ENCODE data around the gene NEB.
"Not testable (repeated sequence)": the region's sequence is repeated elsewhere in the genome, so short reads cannot be mapped to it uniquely, and the experiment has no call there.

Gene NEB

DNA sequence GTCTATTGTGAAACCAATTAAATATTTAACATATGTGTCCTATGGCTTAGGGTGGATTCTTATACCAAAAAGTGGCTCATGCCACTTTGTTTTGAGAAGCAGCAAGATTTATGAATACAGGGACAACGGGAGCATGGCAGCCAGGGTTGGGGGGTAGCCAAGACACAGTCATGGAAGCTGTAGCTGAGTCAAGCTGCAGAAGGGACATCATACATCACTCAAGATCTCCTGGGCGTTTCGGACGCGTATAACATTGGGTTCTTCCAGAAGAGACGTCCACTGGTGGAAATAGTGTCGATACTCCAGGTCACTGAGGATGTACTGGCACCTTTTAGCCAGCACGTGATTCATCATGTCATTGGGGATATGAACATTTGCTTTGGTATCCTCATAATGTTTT, 171.9 kb downstream of the NEB start:
- no peak overlapping the region for H3K4me3 ChIP-seq (ENCODE audit: low read depth, low read length)
- TF ChIP-seq, protein P1, sequence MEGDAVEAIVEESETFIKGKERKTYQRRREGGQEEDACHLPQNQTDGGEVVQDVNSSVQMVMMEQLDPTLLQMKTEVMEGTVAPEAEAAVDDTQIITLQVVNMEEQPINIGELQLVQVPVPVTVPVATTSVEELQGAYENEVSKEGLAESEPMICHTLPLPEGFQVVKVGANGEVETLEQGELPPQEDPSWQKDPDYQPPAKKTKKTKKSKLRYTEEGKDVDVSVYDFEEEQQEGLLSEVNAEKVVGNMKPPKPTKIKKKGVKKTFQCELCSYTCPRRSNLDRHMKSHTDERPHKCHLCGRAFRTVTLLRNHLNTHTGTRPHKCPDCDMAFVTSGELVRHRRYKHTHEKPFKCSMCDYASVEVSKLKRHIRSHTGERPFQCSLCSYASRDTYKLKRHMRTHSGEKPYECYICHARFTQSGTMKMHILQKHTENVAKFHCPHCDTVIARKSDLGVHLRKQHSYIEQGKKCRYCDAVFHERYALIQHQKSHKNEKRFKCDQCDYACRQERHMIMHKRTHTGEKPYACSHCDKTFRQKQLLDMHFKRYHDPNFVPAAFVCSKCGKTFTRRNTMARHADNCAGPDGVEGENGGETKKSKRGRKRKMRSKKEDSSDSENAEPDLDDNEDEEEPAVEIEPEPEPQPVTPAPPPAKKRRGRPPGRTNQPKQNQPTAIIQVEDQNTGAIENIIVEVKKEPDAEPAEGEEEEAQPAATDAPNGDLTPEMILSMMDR (IDR thresholded peaks at IDR 0.05; ENCODE audit: low read depth, low read length), result no peak

DNA sequence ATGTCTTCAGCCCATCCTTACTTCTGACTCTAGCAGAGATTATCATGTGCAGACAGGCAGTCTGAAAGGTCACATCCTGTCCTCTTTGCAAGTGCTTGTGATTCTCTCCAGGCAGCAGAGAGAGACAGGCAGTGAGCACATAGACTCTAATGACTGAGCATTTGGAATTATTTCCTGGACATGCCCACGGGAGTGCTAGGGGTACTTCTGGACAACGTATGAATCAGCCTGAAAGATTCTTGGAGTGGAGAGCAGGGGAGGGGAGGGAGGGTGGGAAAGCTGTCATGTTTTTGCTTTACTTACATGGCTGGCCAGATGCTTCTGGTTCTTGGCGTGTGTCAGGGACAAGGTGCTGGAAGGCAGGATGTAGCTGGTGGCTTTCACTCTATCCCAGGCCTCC, 174.0 kb downstream of the NEB start:
- no peak overlapping the region for H3K4me3 ChIP-seq (ENCODE audit: low read depth, low read length)
- TF ChIP-seq, protein P1 (IDR thresholded peaks at IDR 0.05; ENCODE audit: low read depth, low read length), result no peak

DNA sequence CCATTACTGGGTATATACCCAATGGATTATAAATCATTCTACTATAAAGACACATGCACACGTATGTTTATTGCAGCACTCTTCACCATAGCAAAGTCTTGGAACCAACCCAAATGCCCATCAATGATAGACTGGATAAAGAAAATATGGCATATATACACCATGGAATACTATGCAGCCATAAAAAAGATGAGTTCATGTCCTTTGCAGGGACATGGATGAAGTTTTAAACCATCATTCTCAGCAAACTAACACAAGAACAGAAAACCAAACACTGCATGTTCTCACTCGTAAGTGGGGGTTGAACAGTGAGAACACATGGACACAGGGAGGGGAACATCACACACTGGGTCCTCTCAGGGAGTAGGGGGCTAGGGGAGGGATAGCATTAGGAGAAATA, 174.8 kb downstream of the NEB start:
- H3K4me3 ChIP-seq (ENCODE audit: low read depth, low read length), result not testable (repeated sequence)

DNA sequence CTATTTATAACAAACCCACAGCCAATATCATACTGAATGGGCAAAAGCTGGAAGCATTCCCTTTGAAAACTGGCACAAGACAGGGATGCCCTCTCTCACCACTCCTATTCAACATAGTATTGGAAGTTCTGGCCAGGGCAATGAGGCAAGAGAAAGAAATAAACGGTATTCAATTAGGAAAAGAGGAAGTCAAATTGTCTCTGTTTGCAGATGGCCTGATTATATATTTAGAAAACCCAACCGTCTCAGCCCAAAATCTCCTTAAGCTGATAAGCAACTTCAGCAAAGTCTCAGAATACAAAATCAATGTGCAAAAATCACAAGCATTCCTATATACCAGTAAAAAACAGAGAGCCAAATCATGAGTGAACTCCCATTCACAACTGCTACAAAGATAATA, 176.4 kb downstream of the NEB start:
- not testable (repeated sequence) for H3K4me3 ChIP-seq (ENCODE audit: low read depth, low read length)

DNA sequence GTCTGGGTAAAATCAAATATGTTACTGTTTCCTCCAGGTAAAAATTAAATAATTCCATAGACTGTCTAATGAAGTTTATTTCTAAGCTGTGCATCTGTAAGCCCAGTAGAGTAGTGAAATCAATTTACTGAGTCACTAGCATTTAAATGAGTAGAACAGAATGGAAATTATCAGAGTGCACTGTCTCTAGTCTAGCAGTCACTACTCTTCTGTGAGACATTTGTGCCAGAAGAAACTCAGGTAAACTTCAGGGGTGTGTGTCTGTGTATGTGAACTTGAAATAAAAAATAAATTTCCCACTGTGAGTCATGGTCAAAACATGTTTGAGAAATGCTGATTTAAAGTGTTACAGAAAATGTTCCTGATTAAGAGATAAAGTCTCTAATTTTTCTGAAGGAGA, 178.2 kb downstream of the NEB start:
- H3K4me3 ChIP-seq (ENCODE audit: low read depth, low read length), result no peak overlapping the region
- TF ChIP-seq, protein P1 (IDR thresholded peaks at IDR 0.05; ENCODE audit: low read depth, low read length), result no peak

DNA sequence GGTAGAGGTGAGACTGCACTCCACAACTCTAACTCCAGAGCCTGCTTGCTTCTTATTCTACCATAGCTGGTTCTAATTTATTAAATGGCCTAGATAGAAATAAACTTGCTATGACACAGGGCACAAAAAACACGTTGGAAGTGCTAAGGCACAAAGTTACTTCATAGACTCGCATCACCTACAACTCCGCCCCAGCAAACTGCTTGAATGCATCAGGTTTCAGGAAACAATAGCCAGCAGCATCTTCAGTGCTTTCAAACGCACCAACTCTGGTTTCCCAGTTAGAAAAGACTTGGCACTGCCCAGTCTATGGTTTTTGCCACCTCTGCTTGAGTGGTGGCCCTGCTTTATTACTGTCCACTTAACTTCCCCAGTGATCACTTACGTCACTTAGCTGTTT, 182.0 kb downstream of the NEB start:
- TF ChIP-seq, protein P1 (IDR thresholded peaks at IDR 0.05; ENCODE audit: low read depth, low read length), result no peak
- no peak overlapping the region for H3K4me3 ChIP-seq (ENCODE audit: low read depth, low read length)

DNA sequence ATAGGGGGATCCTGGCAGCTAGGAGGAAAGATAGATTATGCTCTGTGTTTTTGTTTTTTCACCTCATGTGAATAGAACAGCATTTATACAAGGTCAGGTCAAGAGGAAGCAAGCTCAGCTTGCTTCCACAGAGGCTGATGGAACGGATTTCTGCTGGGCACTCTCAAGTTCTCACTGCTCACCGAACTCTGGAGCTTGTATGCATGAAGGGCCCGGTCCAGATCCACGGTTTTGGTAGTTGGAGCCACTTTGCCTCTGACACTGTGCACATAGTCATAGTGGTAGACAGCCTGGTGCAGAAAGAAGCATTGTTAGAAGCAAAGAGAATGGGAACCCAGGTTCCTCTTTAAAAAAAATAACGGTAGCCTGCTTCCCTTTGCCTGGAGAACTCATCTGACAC, 182.7 kb downstream of the NEB start:
- TF ChIP-seq, protein P1 (IDR thresholded peaks at IDR 0.05; ENCODE audit: low read depth, low read length), result no peak

DNA sequence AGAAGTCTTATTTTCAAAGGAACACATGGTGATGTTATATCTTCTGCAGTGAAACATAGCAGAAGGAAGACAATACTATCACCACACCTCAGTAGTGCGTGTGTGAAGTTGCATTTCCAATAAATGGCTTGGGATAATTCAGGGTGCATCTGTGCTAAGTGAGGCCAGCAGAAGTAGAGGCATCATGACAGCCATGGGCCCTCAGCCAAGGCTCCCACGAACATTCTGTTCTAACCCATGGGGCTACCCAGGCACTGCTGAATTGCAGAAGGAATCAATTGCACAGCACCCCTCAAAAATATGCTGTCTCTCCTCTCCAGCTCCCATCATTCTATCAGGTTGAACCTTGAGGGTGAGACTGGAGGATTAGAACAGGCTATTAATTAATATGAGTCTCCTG, 185.1 kb downstream of the NEB start:
- TF ChIP-seq, protein P1 (IDR thresholded peaks at IDR 0.05; ENCODE audit: low read depth, low read length), result no peak
- no peak overlapping the region for H3K4me3 ChIP-seq (ENCODE audit: low read depth, low read length)

More for the DNA sequence above, 182.7 kb downstream of the NEB start:
- H3K4me3 ChIP-seq (ENCODE audit: low read depth, low read length), result no peak overlapping the region

DNA sequence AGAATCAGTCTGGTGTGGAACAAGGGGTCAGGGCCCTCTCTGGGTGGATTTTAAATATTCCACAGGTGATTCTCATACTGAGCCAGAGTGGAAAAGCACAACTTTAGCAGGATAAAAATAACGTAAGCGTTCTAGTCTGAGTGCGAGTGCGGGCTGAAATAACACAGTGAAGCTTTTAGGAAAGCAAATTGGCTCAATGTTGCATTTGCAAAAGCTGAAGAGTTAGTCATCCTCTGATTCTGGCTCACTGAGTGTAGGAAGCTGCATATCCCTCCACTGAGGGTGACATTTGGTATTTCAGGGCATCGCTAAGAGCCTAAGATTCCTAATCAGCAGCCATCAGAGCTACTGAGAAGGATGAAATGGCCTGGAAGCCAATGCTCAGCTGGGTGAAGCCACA, 189.8 kb downstream of the NEB start:
- no peak overlapping the region for H3K4me3 ChIP-seq (ENCODE audit: low read depth, low read length)
- TF ChIP-seq, protein P1 (IDR thresholded peaks at IDR 0.05; ENCODE audit: low read depth, low read length), result no peak

Measured in WI38 (cell line).